Measurements from ENCODE around the gene ASB14. TPM values are rescaled to one million over a fixed set of nuclear protein-coding genes. Genes with fewer than 3 reads are reported as not detected.

Gene ASB14
- total RNA-seq, 1 experiment from 2014 or later: not detected

- intact Hi-C loops (cut with micrococcal nuclease; ENCODE audit: unreplicated experiment): no loop called here
- BruUV-seq (replicated peaks): no TSS peak
- no peak overlapping the region for H3K4me3 ChIP-seq (ENCODE audit: low read depth, low read length, poor library complexity, severe bottlenecking)
- H3K27ac ChIP-seq (ENCODE audit: low read depth, low read length, poor library complexity, severe bottlenecking): no peak overlapping the region
- ChIA-PET POLR2A (ENCODE audit: low non-redundant PET) (no interaction called here), CTCF (no interaction called here)
- no peak for DNase-seq (ENCODE audit: low spot score)
- peaks cover 10% of the 10 kb centered on the region for H3K36me3 ChIP-seq (ENCODE audit: insufficient read depth, low read length, poor library complexity, severe bottlenecking)
- H3K27me3 ChIP-seq (replicated peaks; ENCODE audit: insufficient read depth, low read depth, low read length, poor library complexity): no peaks in the 10 kb centered on the region
- no peaks in the 10 kb centered on the region for H3K4me1 ChIP-seq (ENCODE audit: insufficient read depth, low read length, poor library complexity, severe bottlenecking)
- no peaks in the 10 kb centered on the region for H3K9me3 ChIP-seq (ENCODE audit: low read depth, low read length, poor library complexity, severe bottlenecking)
- no peak for TF ChIP-seq CTCF (conservative IDR thresholded peaks at IDR 0.05; ENCODE audit: low read depth, low read length)
- no peak for TF ChIP-seq EZH2 (IDR thresholded peaks at IDR 0.05; ENCODE audit: borderline replicate concordance, low read depth, low read length, poor library complexity, severe bottlenecking)
These were observed 24.1 kb downstream of the ASB14 start for GRCh38 chr3:57268416-57268815.

- Histone ChIP-seq H3K36me3 (ENCODE audit: insufficient read depth, low read length, poor library complexity, severe bottlenecking) (peaks cover 29% of the 10 kb centered on the region), H3K4me1 (ENCODE audit: insufficient read depth, low read length, poor library complexity, severe bottlenecking) (no peaks in the 10 kb centered on the region), H3K27ac (ENCODE audit: low read depth, low read length, poor library complexity, severe bottlenecking) (no peak overlapping the region), H3K9me3 (ENCODE audit: low read depth, low read length, poor library complexity, severe bottlenecking) (no peaks in the 10 kb centered on the region), H3K27me3 (replicated peaks; ENCODE audit: insufficient read depth, low read depth, low read length, poor library complexity) (no peaks in the 10 kb centered on the region), H3K4me3 (ENCODE audit: low read depth, low read length, poor library complexity, severe bottlenecking) (no peak overlapping the region)
- intact Hi-C loops (cut with micrococcal nuclease; ENCODE audit: unreplicated experiment): no loop called here
- POLR2A ChIA-PET (ENCODE audit: low non-redundant PET): no interaction called here
- BruUV-seq (replicated peaks): no TSS peak
- CTCF ChIA-PET: no interaction called here
- DNase-seq (ENCODE audit: low spot score): no peak
- TF ChIP-seq EZH2 (IDR thresholded peaks at IDR 0.05; ENCODE audit: borderline replicate concordance, low read depth, low read length, poor library complexity, severe bottlenecking): no peak
- TF ChIP-seq CTCF (conservative IDR thresholded peaks at IDR 0.05; ENCODE audit: low read depth, low read length): no peak
These were observed 30.6 kb downstream of the ASB14 start for GRCh38 chr3:57261929-57262328.

- Histone ChIP-seq H3K27ac (ENCODE audit: low read depth, low read length, poor library complexity, severe bottlenecking) (no peak overlapping the region), H3K36me3 (ENCODE audit: insufficient read depth, low read length, poor library complexity, severe bottlenecking) (peaks cover 29% of the 10 kb centered on the region), H3K4me1 (ENCODE audit: insufficient read depth, low read length, poor library complexity, severe bottlenecking) (no peaks in the 10 kb centered on the region), H3K4me3 (ENCODE audit: low read depth, low read length, poor library complexity, severe bottlenecking) (no peak overlapping the region), H3K27me3 (replicated peaks; ENCODE audit: insufficient read depth, low read depth, low read length, poor library complexity) (no peaks in the 10 kb centered on the region), H3K9me3 (ENCODE audit: low read depth, low read length, poor library complexity, severe bottlenecking) (no peaks in the 10 kb centered on the region)
- TF ChIP-seq EZH2 (IDR thresholded peaks at IDR 0.05; ENCODE audit: borderline replicate concordance, low read depth, low read length, poor library complexity, severe bottlenecking) (no peak), CTCF (conservative IDR thresholded peaks at IDR 0.05; ENCODE audit: low read depth, low read length) (no peak)
- POLR2A ChIA-PET (ENCODE audit: low non-redundant PET): no interaction called here
- intact Hi-C loops (cut with micrococcal nuclease; ENCODE audit: unreplicated experiment): no loop called here
- no peak for DNase-seq (ENCODE audit: low spot score)
- CTCF ChIA-PET: no interaction called here
- no TSS peak for BruUV-seq (replicated peaks)
These were observed 31.4 kb downstream of the ASB14 start for GRCh38 chr3:57261119-57261518.

Measured in A673 (cell line).